Colonic mucosa (tissue), 4 donors: Measurements from ENCODE around the gene HEXIM2. TPM values are rescaled to one million over a fixed set of nuclear protein-coding genes. Genes with fewer than 3 reads are reported as not detected.

Source experiments
- DNase-seq: peaks from one replicate; pipeline ENCODE4 v3.0.0-alpha.2; 2020
- H3K27ac ChIP-seq: fragments of 200-600 bp; one replicate; pipeline ENCODE4 v1.8.0; 2021
- H3K27me3 ChIP-seq: fragments of 200-600 bp; one replicate; pipeline ENCODE4 v1.8.0; 2021
- H3K36me3 ChIP-seq: fragments of 200-600 bp; one replicate; pipeline ENCODE4 v1.8.0; 2021
- H3K4me1 ChIP-seq: fragments of 200-600 bp; one replicate; pipeline ENCODE4 v1.8.0; 2021; ENCODE audit warnings: mild to moderate bottlenecking
- H3K4me3 ChIP-seq: fragments of 200-600 bp; one replicate; pipeline ENCODE4 v1.8.0; 2021
- H3K9ac ChIP-seq, 2 donors: one replicate each; pipeline ENCODE4 v1.7.0; 2013; ENCODE audit warnings: control low read depth in 2 of 2, low read depth in 2 of 2, low read length in 2 of 2
- H3K9me3 ChIP-seq: fragments of 200-600 bp; one replicate; pipeline ENCODE4 v1.8.0; 2021
- CTCF ChIP-seq: fragments of 200-600 bp; IDR thresholded peaks from one replicate; pipeline ENCODE4 v1.8.0; 2022; ENCODE audit warnings: antibody characterized with exemption, mild to moderate bottlenecking
- intact Hi-C: fragments of 100-400 bp; cut with DNase I; formaldehyde crosslinking; loops from one replicate; pipeline ENCODE4 v1.14.1; 2022
- total RNA-seq, 2 donors: library from RNA; stranded (reverse); fragmentation: NEBNext Ultra II Directional in 1 of 2; extraction: Animal tissue kit (Norgen Biotek cat#: 25700) in 1 of 2; gene quantifications; one replicate each; pipeline ENCODE4 v1.2.1, GENCODE V29; 2021
- donor health status: healthy.
- donor health status: DM: no; HTN: no; CAD: no.
- donor health status: DM: no; HTN: no; CAD: no.

Gene HEXIM2
- total RNA-seq, 2 donors from 2014 or later, result 7.2 to 8.1 TPM

- peak overlapping the region; percentile 65 for H3K4me3 ChIP-seq
- no peaks in the 10 kb centered on the region for H3K27me3 ChIP-seq
- intact Hi-C loops, result no loop called here
- H3K27ac ChIP-seq, result peak overlapping the region; percentile 96
- H3K9ac ChIP-seq, result peak overlapping the region; percentile 85 to 89
- TF ChIP-seq CTCF, result no peak
- H3K36me3 ChIP-seq, result no peaks in the 10 kb centered on the region
- peak; percentile 78 for DNase-seq
- no peaks in the 10 kb centered on the region for H3K9me3 ChIP-seq
- H3K4me1 ChIP-seq, result peaks cover 15% of the 10 kb centered on the region
These were observed 11.7 kb upstream of the HEXIM2 start for GRCh38 chr17:45149669-45150664.

GRCh38 chr17:45150911-45151809 is 10.5 kb upstream of the HEXIM2 start:
- Histone ChIP-seq H3K27me3 (no peaks in the 10 kb centered on the region), H3K4me1 (peaks cover 15% of the 10 kb centered on the region), H3K9me3 (no peaks in the 10 kb centered on the region), H3K36me3 (no peaks in the 10 kb centered on the region), H3K9ac (peak overlapping the region in 1 of 2 donors; percentile 16), H3K27ac (peak overlapping the region; percentile 20), H3K4me3 (peak overlapping the region; percentile 65)
- no peak for DNase-seq
- intact Hi-C loops, result no loop called here
- TF ChIP-seq CTCF, result no peak

GRCh38 chr17:45155029-45155428 is 6.6 kb upstream of the HEXIM2 start:
- TF ChIP-seq CTCF, result no peak
- intact Hi-C loops, result no loop called here
- H3K9me3 ChIP-seq, result no peaks in the 10 kb centered on the region
- H3K4me1 ChIP-seq, result peaks cover 13% of the 10 kb centered on the region
- H3K9ac ChIP-seq, result no peak overlapping the region
- H3K36me3 ChIP-seq, result no peaks in the 10 kb centered on the region
- H3K4me3 ChIP-seq, result no peak overlapping the region
- no peaks in the 10 kb centered on the region for H3K27me3 ChIP-seq
- no peak for DNase-seq
- H3K27ac ChIP-seq, result no peak overlapping the region

- H3K27ac ChIP-seq, result no peak overlapping the region
- no peak overlapping the region for H3K4me3 ChIP-seq
- intact Hi-C loops, result no loop called here
- no peak overlapping the region for H3K9ac ChIP-seq
- TF ChIP-seq CTCF, result no peak
- H3K9me3 ChIP-seq, result no peaks in the 10 kb centered on the region
- no peaks in the 10 kb centered on the region for H3K27me3 ChIP-seq
- DNase-seq, result no peak
- H3K4me1 ChIP-seq, result peaks cover 13% of the 10 kb centered on the region
- no peaks in the 10 kb centered on the region for H3K36me3 ChIP-seq
These were observed 6.2 kb upstream of the HEXIM2 start for GRCh38 chr17:45155483-45155882.

GRCh38 chr17:45156242-45156641 is 5.4 kb upstream of the HEXIM2 start:
- Histone ChIP-seq H3K9me3 (no peaks in the 10 kb centered on the region), H3K4me3 (no peak overlapping the region), H3K27ac (no peak overlapping the region), H3K4me1 (peaks cover 13% of the 10 kb centered on the region), H3K36me3 (no peaks in the 10 kb centered on the region), H3K27me3 (no peaks in the 10 kb centered on the region), H3K9ac (no peak overlapping the region)
- TF ChIP-seq CTCF, result no peak
- no peak for DNase-seq
- intact Hi-C loops, result no loop called here
